ENCODE measurements around the gene MAPKAP1.

- no peak for TF ChIP-seq POLR2A (IDR thresholded peaks at IDR 0.05)
- TF ChIP-seq CTCF (IDR thresholded peaks at IDR 0.05): no peak
Observed at GRCh38 chr9:125637241-125637640, 69.8 kb downstream of the MAPKAP1 start.

All from Peyer's patch (tissue), 4 donors.